Kasumi-1 (cell line): ENCODE results near the gene GATA3.

Source experiments
- DNase-seq, 2 experiments: peaks; one replicate each; lab custom pipeline; 2025; lab: John Stamatoyannopoulos, UW

The GATA3 gene

DNA sequence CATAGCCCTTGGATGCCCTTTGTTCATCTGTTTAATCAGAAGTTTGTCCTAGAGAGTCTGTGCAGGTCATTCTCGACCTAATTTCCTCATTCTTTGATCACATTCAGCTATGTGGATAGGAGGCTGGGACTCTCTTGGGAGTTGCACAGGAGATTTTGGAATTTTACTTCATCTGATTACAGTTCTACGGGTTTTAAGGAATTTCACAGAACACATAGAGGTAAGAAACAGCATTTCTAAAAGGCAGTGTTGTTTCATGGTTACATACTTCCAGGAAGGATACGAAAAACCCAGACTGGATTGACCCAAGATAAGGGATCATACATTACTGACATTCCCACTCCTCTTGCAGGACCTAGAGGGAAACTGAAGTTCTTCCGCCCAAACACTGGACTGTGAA, 45.9 kb downstream of the GATA3 start:
- no peak for DNase-seq

DNA sequence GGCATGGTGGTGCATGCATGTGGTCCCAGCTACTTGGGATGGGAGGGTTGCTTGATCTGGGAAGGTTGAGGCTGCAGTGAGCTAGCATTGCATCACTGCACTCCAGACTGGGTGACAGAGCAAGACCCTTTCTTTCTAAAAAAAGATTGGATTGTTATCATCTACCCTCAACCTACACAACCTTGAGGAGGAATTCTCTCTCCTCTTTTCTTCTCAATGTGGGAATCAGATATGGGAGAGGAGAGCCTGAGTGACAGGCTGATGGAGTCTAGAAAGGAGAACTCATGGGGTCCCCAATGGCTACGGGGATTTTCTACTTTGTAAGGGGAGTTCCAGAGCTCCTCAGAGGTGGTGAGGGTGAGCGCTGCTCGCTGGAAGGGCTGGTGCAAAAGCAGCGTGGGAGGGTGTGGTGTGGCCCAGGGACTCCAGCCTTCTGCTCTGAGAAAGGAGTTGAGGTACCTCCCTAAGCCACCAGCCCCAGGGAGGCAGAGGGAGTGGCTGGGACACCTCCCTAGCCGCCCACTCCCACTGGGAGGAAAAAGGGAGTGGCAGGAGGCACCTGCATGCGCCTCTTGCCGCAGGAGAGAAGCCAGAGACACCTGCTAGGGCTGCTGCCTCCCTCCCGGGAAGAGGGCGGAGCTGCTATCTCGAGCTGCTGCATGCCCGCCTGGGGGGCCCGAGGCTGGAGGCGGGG, 48.4 kb downstream of the GATA3 start:
- DNase-seq, result no peak

DNA sequence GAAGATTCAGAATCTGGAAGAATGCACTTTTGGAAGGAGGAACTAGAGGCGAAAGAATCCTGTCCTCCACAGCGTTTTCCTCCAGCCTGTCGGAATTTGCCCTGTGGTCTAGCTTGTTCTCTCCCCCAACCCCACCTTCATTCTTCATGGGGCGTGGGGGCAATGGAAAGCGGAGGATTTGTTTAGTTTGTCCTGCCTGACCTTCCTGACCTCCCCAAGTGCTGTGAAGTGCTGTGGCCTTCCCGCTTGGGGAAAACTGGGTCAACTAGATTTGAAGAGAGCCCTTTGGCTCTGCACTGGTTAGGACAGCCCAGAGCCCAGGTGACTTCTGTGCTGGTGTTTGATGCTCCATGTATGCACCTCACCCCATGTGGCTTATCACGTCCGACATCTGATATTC, 49.1 kb downstream of the GATA3 start:
- DNase-seq, result no peak

DNA sequence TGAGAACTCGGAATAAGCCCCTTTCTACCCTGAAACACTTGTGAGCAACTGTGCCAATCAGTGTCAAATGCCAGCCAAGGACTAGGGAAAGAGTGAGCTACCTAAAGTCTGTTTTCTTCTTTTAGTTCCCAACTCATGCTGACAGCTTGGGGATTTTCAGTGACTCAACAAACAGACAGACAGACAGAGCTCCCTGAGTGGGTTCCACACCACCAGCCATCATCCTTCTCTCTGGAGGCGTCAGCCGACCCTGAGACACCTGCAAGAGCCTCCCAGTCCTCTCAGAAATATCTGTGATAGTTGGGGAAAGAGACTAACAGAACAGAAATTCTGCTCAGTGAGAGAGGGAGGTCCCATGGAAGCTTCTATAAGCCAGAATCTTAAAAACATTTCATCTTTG, 49.5 kb downstream of the GATA3 start:
- DNase-seq, result no peak

DNA sequence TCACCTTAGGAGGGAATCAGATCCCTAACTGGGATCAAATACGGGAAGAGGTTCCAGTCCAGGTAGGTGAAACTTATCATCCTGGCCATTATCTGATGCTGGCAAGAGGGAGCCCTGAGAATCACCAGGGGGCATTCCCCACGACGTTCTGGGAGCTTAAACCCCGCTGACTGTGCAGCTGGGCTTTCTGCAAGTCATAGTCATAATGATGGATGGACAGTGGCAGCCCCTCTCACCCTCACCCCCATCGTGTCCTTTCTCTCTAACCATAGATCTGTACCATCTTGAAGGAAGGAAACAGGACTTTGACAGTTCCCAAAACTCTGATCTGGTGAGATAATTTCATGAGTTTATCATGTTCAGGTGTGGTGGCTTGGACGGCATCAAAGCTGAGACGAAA, 50.2 kb downstream of the GATA3 start:
- no peak for DNase-seq

DNA sequence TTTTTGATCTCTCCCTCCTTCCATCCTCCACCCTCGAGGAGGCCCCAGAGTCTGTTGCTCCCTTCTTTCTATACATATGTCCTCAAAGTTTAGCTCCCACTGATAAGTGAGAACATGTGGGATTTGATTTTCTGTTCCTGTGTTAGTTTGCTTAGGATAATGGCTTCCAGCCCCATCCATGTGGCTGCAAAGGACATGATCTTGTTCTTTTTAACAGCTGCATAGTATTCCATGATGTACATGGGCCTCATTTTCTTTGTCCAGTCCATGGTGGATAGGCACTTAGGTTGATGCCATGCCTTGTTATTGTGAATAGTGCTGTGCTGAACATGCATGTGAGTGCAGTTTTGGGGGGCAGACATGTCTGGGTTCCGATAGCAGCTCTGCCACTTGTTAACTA, 51.4 kb downstream of the GATA3 start:
- DNase-seq, result no peak

DNA sequence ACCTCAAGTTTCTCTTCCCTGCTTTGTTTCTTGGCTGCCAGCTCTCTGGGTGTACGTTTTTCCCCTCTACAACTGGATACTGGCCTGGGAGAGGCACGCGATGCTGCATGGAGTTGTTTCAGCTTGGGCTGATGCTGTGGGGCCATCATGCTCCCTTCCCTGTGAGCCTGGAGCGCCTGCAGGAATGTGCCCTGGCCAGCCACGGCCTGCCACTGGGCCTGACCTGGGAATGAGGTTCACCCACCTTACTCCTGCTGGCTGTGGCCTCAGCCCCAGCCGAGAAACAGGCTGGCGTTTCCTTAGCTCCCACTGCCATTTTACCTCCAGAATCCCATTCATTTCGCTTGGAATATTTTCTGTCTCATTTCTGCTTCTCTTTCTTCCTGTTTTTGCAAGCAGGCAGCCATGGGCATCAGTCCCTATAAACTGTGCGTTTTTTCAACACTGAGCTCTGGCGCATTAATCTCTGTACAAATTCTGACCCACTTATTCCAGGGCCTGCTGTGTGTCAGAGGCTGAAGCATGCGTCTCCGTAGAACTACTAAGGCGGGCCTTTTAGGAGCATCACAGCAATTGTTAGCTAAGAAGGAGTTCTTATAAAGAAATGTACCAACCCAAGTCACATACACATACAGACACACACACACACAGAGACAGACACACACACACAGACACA, 57.9 kb downstream of the GATA3 start:
- DNase-seq, result no peak

DNA sequence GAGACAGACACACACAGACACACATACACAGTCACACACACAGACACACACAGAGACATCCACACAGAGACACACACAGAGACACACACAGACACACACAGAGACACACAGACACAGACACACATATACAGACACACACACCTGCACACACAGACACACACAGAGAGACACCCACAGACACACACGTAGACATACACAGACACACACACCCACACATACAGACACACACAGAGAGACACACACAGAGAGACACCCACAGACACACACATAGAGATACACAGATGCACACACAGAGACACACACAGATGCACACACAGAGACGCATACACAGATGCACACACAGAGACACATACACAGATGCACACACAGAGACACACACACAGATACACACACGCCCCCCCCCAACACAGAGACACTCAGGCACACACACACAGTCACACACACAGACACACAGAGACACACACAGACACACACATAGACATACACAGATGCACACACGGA, 58.5 kb downstream of the GATA3 start:
- no peak for DNase-seq

DNA sequence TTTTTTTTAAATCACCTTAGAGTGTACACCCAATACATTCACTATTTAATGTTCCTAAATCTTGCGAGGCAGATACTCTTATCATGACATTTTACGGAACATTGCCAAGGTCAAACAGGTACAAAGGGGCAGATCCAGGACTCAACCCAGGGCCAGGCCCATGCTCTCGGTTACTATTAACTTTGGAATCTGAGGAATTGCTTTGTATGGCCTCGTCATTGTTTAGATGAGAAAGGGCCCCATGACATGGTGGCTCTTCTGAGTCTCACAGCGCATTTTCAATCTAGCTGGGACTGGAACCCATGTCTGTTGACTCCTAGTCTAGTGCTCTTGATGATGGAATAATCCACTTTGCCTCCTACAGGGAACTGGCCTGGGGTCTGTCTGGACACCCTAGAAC, 59.1 kb downstream of the GATA3 start:
- no peak for DNase-seq

DNA sequence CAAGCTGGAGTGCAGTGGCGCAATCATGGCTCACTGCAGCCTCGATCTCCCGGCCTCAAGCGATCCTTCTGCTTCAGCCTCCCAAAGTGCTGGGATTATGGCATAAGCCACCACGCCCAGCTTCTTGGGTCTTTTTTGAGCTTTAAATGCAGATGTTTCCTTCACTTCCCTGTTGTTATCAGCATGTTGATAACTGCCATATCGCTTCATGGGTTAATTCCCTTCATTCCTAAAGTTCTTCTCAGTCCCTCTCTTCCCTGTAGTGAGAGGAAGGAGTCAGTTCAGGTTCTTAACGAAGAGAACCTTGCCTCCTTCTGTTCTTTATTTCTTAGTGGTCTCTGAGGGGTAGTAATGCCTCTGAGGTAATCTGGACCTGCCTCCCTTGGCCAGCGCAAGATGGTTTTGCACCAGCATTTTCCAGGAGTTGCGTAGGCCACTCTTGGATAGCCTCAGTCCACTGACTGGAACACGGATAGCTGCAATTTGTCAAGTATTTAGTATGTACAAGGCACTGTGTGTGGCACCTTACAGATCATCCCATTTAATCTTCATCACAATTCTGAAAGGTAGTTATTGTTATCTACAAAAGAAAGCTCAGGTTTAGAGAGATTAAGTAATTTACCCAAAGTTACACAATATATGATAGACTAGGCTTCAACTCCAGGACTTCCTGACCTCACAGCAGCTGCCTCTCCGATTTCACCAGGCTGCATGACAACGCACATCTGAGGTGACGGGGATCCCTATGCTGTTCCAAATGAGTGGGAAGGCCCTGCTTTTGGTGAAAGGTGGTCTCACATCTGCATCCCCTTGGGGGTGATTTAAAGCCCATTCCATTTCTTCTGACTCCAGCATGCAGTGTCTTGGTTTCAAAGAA, 60.5 kb downstream of the GATA3 start:
- no peak for DNase-seq

DNA sequence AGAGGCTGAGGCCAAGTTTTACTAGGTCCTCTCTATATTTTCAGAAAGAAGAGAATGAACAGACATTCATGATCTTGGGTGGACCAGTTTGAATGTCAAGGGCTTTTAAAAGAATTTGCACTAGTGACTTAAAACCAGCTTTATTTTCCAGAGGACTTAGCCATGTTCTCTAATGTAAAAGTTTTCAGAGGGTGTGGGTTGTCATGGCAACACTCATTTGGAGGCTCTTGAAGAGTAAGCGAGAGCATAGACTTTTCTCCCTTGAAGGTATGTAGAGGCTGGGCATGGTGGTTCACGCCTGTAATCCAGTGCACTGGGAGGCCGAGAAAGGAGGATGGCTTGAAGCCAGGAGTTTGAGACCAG, 61.1 kb downstream of the GATA3 start:
- no peak for DNase-seq

DNA sequence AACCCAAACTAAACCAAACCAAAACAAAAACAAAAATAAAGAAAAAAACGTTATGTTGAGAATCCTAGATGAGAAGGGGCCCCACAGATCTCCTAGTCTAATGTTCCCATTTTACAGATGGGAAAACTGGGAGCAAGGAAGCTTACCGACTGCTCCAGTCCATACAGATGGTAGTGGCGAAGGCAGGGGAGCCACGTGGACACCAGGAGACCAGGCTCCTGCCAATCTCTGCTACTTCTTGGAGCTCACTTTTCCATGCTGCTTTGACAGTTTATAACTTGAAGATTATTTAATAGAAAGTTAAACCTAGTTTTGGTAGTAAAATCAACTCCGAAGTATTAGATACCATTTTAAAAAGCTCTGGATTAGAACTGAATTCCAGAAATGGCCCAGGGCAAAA, 62.0 kb downstream of the GATA3 start:
- DNase-seq, result no peak

DNA sequence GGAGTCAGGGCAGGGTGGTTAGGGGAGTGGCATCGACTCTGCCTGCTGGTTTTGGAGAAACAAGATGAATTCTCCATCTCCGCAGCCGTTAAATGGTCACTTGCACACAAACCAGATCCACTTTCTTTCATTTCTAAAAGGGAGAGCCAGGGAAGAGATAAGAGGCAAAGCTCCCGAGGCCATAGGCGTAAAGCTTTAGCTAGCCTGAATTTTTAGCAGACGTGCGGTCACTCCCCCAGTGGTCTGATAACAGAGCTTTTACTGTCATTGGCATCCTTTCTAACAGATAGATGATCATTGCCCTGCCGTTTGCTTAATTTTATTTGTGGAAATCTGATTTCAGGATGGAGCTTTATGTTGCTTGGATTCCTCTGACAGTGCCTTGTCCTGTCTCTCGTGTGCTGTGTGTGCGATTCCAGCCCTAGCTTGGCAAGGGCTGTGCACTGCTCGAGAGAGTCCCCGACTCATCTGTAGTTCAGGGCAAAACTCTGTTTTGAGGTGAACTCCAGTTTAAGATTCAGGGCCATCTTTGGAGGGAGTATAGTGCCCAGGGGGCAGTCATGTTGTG, 62.5 kb downstream of the GATA3 start:
- DNase-seq, result no peak

DNA sequence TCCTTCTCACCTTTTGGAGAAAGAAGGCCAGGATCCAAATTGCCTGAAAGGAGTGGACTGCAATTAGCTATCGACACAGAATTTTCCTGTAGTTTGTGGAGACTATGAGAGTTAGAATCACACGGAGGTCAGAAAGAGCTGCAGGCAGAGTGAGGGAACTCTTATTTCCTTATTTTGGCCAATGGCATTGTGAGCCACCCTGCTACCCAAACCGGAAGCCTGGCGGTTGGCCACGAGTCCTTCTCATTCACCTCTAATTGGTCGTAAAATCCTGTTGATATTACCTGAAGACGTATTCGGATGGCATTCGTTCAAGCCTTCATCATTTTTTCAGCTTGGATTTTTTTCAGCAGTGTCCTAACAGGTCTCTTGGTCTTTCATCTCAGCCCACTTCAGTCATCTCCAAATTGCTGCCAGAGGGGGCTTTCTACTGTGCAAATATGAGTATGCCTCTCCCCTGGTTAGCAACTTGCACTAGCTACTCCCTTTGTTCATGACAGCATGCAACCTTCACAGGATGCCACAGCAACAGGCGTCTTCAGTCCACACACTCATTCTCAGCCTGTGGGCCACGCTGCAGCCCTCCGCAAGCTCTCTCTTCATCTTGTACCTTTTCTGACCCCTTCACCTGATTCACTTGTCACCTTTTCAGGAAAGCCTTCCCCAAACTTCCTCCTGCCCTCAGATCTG, 66.9 kb downstream of the GATA3 start:
- DNase-seq, result no peak

DNA sequence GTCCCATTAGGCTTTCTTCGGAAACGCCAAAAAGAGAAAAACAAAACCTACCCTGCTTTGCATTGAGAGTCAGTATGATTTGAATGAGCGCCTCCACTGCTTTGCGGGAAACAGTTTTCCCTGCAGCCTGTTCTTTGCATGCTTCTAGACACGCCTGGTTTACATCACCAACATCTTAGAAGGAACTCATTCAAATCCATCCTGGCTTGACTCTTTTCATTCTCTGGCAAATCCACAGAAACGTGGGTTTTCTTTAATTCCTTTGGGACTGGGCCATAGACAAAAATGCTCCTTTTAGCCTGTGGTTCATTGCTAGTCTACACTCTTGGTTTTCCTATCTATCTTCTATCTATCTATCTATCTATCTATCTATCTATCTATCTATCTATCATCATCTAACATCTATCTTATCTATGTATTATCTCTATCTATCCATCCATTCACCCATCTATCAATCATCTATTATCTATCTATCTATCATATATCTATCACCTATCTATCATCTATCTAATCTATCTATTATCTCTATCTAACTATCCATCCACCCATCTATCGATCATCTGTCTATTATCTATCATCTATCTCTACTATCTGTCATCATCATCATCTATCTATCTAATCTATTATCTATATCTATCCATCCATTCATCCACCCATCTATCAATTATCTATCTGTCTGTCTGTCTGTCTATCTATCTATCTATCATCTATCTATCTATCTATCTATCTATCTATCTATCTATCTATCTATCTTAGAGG, 68.3 kb downstream of the GATA3 start:
- no peak for DNase-seq

DNA sequence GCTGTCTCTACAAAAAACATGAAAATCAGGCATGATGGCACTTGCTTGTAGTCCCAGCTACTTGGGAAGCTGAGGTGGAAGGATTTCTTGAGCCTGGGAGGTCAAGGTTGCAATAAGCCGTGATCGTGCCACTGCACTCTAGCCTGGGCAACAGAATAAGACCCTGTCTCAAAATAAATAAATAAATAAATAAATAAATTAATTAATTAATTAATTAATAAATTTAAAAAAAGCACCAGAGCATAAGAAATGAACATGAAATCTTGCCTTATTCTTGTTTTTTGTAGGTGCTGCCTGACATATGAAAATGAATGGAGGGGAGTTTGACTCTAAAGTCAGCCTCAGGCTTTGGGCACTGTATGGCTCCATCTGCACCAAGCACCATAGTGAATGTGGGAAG, 69.9 kb downstream of the GATA3 start:
- no peak for DNase-seq
